IPS DF 19.7 (cell line): ENCODE measurements around the gene HOXA13.

ENCODE experiments used
- DNase-seq: peaks from one replicate; pipeline ENCODE4 v3.0.0-alpha.2; 2013; ENCODE audit warnings: low read depth, low spot score

The HOXA13 gene

GRCh38 chr7:27193335-27194001 lies 6.4 kb downstream of the HOXA13 start:
- no peak for DNase-seq

DNA sequence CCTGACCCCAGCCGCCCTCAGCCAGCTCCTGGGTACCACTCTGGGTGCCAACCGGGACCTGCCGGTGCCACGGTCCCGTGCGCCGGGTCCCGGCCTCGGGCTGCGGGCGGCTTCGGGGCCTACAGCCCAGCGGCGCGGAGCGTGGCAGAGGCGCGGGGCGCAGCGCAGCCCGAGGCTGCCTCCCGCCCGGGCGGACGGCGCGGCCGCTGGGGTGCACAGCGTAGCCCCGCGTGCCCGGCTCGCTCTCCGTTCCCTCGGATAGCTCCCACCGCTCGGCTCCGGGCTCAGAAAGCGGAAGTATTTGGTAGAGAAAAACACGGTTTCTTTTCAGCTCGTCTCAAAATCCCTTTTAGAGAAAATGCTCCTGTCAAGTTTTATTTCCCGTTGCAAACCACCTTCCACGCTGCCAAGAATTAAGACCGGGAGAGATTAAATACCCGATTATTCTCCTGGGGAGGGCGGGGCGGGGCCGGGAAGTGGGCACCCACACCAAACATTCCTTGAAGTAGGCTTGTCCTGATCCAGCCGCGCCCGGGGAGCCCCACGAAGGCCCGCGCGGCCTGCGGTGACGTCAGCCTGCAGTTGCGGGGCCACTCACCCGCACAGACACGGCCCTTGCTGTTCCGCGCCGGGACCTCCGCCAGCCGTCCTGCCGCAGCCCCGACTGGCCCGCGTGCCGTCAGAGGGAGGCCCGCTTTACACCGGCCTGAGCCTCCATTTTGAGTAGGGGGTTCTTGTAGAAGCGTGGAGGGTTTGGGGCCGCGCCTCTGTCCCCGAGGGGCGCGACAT lies 7.2 kb downstream of the HOXA13 start:
- DNase-seq, result no peak

- DNase-seq, result no peak
Measured at GRCh38 chr7:27191833-27192545, 7.9 kb downstream of the HOXA13 start.

DNA sequence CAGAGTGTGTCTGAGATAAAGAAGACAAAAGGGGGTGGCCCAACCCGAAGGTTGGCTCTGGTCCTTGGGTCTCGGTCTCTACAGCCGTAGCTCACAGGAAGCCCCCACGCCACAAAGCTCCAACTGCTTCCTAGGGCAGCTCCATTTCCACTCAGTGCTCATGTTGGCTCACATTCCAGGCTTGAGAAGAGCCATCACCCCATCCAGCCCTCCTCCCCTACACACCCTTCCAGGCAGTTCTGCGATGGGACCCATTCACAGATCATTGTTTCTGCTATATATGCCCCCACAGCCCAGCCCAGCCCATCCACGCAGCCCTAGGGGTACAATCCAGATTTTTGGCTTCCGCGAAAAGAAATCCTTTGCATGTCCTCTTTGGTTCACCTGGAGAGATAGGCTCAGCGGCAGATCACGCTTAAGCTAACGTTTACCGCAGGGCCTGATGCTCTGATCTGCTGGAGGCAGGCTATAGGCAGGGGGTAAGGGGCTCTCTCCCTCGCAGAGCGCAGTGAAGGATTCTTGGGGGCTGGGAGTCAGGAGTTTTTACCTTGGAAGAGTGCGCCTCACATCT lies 8.6 kb downstream of the HOXA13 start:
- no peak for DNase-seq

DNA sequence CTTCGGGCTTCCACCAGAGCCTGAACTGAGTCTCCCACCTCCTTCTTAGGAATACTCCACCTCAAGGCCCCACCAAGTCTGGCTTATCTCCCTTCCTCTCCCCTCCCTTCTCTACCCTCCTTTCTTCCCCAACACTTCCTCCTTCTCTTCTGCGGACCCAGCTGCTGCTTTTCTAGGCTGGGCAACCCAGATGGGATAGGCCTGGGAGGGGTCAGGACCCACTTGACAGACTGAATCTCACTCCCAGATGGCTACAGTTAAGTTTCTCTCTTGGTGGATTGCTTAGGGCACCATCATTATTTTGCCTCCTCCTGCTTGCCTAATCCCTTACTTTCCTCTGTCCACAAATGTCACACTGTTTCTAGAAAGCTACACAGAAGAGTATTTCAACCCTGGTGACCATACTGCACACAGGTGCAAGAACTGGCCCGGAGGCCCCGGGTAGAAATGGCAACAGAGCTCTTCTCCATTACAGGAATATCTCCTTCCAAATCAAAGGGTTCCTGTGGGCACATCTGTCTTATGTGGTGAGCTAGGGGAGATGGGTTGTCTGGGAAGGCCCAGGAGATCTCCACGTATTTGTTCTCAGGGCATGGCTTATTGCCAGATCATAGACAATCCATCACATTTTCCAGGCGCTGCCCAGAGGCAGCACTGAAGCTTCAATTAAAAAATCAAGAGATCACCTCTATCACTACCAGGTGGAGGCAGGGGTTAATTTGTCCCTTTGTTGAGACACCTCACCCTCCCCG lies 9.7 kb downstream of the HOXA13 start:
- no peak for DNase-seq

GRCh38 chr7:27189295-27189996 lies 10.4 kb downstream of the HOXA13 start:
- DNase-seq, result no peak

GRCh38 chr7:27188386-27189294 lies 11.3 kb downstream of the HOXA13 start:
- no peak for DNase-seq

GRCh38 chr7:27187475-27188385 lies 12.2 kb downstream of the HOXA13 start:
- no peak for DNase-seq

GRCh38 chr7:27186668-27187474 lies 13.0 kb downstream of the HOXA13 start:
- DNase-seq, result no peak

DNA sequence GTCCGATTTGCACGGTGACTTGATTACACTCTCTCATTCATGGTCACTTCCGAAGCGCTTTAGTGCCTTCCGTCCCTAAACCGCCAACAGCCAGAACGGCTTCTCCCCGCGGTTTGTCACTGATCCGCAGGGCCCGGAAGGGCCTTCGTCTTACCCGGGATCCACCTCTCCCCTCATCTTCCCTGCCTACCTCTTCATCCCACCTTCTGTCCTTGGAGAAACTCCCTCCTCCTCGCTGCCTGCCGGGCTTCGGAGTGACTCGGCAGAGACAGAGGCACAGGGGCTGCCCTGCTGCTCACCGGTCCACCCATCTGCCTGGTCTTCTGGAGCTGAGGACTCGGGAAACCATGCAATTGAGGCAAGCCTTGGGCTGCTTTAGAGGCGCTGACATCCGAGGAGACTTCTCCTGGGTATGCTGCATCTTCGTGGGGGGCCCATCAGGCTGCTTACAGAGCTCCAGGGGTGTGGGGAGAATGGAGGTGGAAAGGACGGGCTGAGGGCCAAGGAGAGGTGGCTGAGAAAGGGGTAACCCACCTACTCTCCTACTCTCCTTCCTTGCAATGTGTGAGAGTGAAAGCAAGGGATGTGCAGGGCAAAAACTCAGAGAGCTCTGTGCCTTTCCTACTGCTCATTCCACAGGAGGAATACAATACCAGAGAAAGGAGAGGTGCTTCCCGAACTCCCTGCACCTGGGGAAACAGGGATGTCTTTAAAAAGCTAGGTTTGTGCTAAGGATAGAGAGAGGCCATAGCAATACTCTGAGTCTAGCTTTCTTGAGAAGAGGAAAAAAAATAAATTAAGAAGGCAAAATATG lies 13.8 kb downstream of the HOXA13 start:
- no peak for DNase-seq

DNA sequence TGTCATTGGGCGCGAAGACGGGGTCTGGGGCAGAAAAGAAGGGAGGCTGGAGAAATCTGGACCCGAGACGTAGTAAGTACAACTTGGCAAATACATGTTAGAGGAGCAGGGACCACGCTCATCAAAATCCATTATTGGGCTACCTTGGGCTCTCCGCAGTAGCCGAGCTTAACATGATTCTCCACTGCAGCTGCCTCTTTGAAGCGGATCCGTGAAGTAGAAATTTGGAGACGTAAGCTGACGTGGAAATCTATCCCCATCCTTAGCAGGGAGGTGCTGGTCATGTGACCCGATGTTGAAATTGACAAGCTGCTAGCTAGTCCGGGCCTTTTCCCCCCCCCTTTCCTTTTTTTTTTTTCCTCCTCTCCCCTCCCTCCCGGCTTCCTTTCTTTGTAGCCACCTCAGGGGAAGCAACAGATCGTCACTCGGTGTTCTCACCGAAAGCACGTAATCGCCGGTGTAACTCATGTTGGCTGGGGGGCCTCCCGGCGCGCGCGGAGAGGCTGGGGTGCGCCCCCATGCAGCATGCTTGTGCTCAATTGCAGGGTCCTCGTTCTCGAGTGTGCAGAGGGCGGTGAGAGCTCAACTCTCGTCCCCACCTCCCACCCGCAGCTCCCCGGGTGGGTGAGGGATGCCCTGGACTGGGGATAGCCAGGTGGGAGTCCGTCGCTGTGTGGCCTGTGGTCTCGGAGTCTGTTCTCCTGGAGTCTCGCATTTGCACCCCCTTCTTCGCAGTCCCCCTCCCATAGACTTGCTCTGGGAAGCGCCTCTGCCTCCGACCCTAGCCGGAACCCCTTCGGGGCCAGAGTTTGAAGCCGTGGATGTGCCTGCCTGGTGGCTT lies 14.7 kb downstream of the HOXA13 start, which contains the start of gene HOXA11:
Gene HOXA11, minus strand, starts transcription at position 220 of the 841 bp plus-strand sequence. Its CDS starts 88 bp downstream, at position 132.
- DNase-seq, result no peak

GRCh38 chr7:27184337-27185012 lies 15.4 kb downstream of the HOXA13 start:
- DNase-seq, result no peak

DNA sequence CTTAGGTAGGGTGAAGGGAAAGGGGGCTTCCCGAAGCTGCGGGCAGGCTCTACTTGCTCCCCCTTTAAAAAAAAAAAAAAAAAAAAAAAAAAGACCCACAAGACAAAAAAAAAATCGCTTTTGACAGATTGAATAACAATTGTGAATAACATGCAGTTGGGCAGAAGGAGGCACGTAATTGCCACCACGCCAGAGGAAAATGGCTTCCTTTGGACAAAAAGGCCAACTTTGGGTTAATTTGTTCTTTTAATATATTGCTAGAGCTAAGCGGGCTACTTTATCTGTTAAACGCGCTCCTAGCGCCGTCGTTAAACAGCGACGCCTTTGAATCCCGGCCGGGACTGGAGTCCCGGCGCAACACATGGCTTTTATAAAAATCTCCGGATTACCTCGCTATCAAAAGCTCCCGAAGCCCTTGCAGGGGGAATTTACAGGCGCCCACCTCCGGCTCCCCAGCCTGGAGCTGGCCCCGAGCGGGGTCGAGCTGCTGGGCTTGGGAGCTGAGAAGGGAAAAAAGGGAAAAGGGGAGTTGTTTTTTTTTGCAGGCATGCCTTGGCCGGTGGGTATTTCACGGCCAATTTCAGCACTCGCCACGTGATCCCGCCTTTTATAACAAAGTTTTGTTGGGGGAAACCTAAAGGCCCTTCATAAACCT lies 16.1 kb downstream of the HOXA13 start:
- DNase-seq, result no peak

GRCh38 chr7:27182861-27183681 lies 16.8 kb downstream of the HOXA13 start:
- no peak for DNase-seq
